Activated T-cell treated with anti-CD3 and anti-CD28 coated beads, Interleukin-2, amount 50 U/mL, for 72 hours (primary cell): ENCODE results near the gene TNC. TPM values are rescaled to one million over a fixed set of nuclear protein-coding genes. Genes with fewer than 3 reads are reported as not detected.
"Not testable (repeated sequence)": the region's sequence is repeated elsewhere in the genome, so short reads cannot be mapped to it uniquely, and the experiment has no call there.

Experiments
- ATAC-seq, 2 donors: fragments of 150-1000 bp; cut with Tn5 transposase; replicated peaks in 1 of 2; 2 replicates each; pipeline ENCODE4 v1.10.0; 2021; ENCODE audit warnings: moderate library complexity in 2 of 2, mild to moderate bottlenecking in 1 of 2
- DNase-seq, 2 donors: peaks; one replicate each; pipeline ENCODE4 v3.0.0; 2021 to 2022; ENCODE audit warnings: mixed read lengths in 1 of 2
- H3K27ac Mint-ChIP-seq: one replicate; pipeline ENCODE4 v1.8.0; 2022; ENCODE audit warnings: mild to moderate bottlenecking, moderate library complexity, mixed read lengths
- H3K27me3 Mint-ChIP-seq: one replicate; pipeline ENCODE4 v1.8.0; 2022; ENCODE audit warnings: low read depth, mixed read lengths
- H3K36me3 Mint-ChIP-seq, 2 donors: one replicate each; pipeline ENCODE4 v1.8.0; 2022; ENCODE audit warnings: mixed read lengths in 2 of 2, mild to moderate bottlenecking in 1 of 2; ENCODE audit not compliant: insufficient read depth in 2 of 2
- H3K4me1 Mint-ChIP-seq: one replicate; pipeline ENCODE4 v1.8.0; 2022; ENCODE audit warnings: low read depth, mixed read lengths
- H3K4me3 Mint-ChIP-seq, 2 donors: one replicate each; pipeline ENCODE4 v1.8.0; 2022; ENCODE audit warnings: mild to moderate bottlenecking in 2 of 2, mixed read lengths in 2 of 2, moderate library complexity in 2 of 2
- H3K9me3 Mint-ChIP-seq, 2 donors: one replicate each; pipeline ENCODE4 v1.8.0; 2022; ENCODE audit warnings: mixed read lengths in 2 of 2
- total RNA-seq, 2 donors: library from RNA; stranded (reverse); gene quantifications; one replicate each; pipeline ENCODE4 v1.2.3, GENCODE V29; 2022

TNC gene
- total RNA-seq, 2 donors from 2014 or later: 3.1 to 4.1 TPM

DNA sequence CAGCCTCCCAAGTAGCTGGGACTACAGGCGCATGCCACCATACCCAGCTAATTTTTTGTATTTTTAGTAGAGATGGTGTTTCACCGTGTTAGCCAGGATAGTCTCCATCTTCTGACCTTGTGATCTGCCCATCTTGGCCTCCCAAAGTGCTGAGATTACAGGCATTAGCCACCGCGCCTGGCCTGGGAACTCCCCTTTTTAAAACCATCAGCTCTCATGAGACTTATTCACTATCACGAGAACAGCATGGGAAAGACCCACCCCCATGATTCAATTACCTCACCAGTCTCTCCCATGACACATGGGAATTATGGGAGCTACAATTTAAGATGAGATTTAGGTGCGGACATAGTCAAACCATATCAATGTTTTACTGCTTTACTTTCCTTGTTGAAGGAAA lies 10.8 kb upstream of the TNC start:
- H3K9me3 Mint-ChIP-seq, H3K4me1 Mint-ChIP-seq, H3K4me3 Mint-ChIP-seq, H3K27ac Mint-ChIP-seq, ATAC-seq, DNase-seq, H3K36me3 Mint-ChIP-seq: not testable (repeated sequence)
- H3K27me3 Mint-ChIP-seq: peaks cover 22% of the 10 kb centered on the region

DNA sequence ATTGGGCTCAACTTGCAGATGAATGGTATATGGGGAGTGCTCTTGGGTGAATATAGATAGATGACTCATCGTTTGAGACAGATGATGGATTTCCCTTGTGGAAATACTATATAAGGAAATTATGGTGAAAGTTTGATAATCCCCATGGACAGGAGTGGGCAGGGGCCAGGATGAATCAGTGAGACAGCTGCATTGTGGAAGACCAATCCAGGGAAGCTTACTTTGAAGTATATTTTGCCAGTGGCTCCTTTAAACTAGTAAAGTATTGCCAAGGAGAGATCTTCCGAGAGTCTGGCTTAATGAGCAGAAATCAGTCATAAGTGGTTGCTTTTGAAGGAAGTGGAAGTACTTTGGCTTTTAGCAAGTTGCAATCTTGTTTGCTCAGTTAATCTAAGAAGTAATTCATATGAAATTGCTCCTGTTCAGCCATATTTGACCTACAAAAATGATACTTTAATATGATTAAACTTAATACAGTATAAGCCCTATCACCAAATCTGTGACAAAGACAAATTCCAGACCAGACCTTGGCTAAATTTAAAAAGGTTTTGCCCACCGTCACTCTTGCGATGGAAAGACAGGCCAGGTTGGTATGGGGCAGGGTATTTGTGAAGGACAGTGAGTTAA lies 9.3 kb upstream of the TNC start:
- Mint-ChIP-seq H3K27ac (no peak overlapping the region), H3K4me3 (no peak overlapping the region), H3K36me3 (peaks cover 4 to 9% of the 10 kb centered on the region in 2 donors), H3K4me1 (no peaks in the 10 kb centered on the region), H3K9me3 (peaks cover 4 to 9% of the 10 kb centered on the region in 2 donors), H3K27me3 (peaks cover 32% of the 10 kb centered on the region)
- DNase-seq: no peak
- ATAC-seq: no peak

DNA sequence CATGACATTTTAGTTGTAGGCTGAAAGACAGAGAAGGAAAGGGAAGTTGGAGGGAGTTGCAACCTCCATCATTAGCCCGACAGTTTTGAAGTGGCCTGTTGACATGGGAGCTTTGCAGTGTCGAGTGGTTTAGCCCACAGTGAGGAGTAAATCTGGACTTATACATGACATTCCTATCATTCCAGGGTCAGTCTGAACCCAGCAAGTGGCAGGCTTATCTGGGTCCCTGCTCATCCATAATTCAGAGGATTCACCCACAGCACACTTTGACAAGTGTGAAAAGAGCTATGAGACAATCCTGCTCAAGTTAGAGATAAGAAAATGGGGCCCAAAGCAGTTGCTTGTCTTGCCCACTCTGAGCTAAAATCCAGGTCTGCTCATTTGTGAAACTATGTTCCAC lies 8.4 kb upstream of the TNC start:
- H3K9me3 Mint-ChIP-seq: peaks cover 4 to 10% of the 10 kb centered on the region in 2 donors
- DNase-seq (no peak), ATAC-seq (no peak)
- no peak overlapping the region for H3K27ac Mint-ChIP-seq
- H3K27me3 Mint-ChIP-seq: peaks cover 41% of the 10 kb centered on the region
- no peak overlapping the region for H3K4me3 Mint-ChIP-seq
- H3K36me3 Mint-ChIP-seq: peaks cover 4 to 9% of the 10 kb centered on the region in 2 donors
- no peaks in the 10 kb centered on the region for H3K4me1 Mint-ChIP-seq

DNA sequence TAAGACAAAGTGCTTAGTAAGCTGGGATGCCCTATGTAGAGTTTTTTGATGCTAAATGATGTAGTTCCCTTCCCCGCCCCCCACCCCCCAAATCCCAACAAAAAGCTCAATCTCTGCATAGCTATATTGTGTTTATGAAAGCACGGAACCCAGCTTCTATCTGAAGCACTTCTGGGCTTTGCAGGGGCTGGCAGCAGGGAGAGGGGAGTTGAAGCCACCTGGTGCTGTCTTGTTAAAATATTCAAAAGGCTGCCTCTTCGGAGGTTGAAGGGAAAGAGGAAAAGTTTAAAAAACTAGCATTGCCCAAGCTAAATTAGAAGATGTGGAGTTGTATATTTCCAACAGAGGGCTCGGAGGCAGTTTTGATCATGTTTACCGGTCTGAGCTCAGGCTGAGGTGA lies 5.0 kb upstream of the TNC start:
- no peak for ATAC-seq
- H3K9me3 Mint-ChIP-seq: peaks cover 4 to 7% of the 10 kb centered on the region in 2 donors
- H3K4me1 Mint-ChIP-seq: peaks cover 5% of the 10 kb centered on the region
- no peak for DNase-seq
- H3K36me3 Mint-ChIP-seq: peaks cover 4 to 9% of the 10 kb centered on the region in 2 donors
- H3K27ac Mint-ChIP-seq: no peak overlapping the region
- H3K4me3 Mint-ChIP-seq: no peak overlapping the region
- peaks cover 63% of the 10 kb centered on the region for H3K27me3 Mint-ChIP-seq

DNA sequence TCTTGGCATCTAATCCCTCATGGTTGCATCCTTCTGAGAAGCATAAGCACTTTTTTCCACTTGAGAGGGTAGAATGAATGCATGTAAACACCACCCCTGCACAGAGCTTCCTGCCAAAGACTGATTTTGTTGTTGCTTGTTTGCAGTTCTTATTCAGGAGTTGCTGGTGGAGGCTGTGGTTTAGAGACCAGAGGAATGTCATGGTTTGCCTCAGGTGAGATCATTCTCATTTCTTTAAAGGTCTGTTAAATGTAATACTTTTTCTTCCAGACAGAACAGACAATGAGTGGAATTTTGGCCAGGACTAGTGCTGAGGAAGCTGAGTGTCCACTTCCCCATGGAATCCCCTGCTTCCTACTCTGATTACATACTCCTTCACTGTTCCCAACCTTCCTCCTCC lies 3.2 kb upstream of the TNC start:
- ATAC-seq: no peak

DNA sequence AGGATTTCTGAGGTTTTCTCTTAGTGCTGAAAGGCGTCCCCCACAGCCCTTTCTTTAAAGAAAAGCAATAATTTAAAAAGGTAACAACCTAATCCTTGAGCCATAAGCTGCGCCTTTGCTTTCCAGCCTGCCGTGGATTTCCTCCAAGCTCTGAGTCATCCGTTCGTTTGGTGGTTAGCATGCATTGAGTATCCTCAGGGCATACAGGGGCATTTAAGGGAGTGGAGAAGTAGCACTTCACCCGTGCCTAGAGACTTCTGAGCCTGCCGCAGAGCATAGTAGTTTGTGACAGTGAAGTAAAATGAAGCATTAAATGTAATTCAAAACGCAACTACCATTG lies 892 bp upstream of the TNC start:
- Mint-ChIP-seq H3K36me3 (no peaks in the 10 kb centered on the region), H3K9me3 (peaks cover 0 to 2% of the 10 kb centered on the region in 2 donors), H3K4me3 (no peak overlapping the region), H3K27me3 (peaks cover 92% of the 10 kb centered on the region), H3K4me1 (peaks cover 8% of the 10 kb centered on the region), H3K27ac (no peak overlapping the region)
- DNase-seq (no peak), ATAC-seq (peak in 1 of 2 donors; percentile 34)

More for the DNA sequence above, 3.2 kb upstream of the TNC start:
- no peak overlapping the region for H3K27ac Mint-ChIP-seq
- peaks cover 79% of the 10 kb centered on the region for H3K27me3 Mint-ChIP-seq
- no peak for DNase-seq
- peaks cover 8% of the 10 kb centered on the region for H3K4me1 Mint-ChIP-seq
- no peak overlapping the region for H3K4me3 Mint-ChIP-seq
- H3K9me3 Mint-ChIP-seq: peaks cover 4 to 7% of the 10 kb centered on the region in 2 donors
- H3K36me3 Mint-ChIP-seq: peaks cover 4 to 8% of the 10 kb centered on the region in 2 donors

DNA sequence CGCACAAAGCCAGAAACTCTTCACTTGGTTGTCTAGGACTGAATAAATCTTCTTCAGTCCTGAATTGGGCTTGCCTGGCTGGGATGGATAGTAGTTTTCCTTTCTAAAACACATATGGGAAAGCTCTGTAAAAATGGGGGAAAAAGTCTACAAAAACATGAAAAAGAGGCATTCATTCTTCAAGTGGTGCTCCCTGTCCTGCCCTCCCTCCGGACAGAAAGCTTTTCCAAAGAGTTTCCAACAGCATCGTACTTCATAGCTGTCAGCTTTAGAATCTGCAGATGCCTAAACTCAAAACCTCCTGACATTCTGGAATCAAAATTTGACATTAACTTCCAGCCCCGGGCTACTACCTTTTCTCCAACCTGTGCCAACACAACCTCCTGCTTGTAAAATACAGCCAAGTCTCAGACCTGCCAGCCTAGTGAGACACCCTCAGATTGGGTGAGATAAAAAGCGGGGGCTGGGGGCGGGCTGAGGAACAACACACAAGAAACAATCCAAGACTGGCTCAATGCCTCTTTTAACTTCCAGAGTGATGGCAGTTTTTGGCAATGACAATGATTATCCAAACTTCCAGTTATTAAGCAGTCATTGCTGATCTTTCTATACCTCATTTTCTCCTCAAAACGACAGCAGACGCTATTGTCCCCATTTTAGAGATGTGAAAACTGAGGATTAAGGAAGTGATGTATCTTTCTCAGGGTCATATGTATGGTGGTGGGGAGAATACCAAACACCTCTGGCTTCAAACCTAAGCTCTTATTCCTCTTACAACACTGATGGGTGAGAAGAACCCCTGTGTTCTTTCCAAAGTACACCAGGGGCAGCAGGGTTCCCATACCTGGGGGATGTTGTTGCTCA lies 1.3 kb downstream of the TNC start:
- Mint-ChIP-seq H3K27ac (no peak overlapping the region), H3K4me3 (no peak overlapping the region), H3K27me3 (peaks cover 81% of the 10 kb centered on the region), H3K9me3 (no peaks in the 10 kb centered on the region), H3K36me3 (no peaks in the 10 kb centered on the region), H3K4me1 (peaks cover 8% of the 10 kb centered on the region)
- ATAC-seq (no peak), DNase-seq (no peak)

DNA sequence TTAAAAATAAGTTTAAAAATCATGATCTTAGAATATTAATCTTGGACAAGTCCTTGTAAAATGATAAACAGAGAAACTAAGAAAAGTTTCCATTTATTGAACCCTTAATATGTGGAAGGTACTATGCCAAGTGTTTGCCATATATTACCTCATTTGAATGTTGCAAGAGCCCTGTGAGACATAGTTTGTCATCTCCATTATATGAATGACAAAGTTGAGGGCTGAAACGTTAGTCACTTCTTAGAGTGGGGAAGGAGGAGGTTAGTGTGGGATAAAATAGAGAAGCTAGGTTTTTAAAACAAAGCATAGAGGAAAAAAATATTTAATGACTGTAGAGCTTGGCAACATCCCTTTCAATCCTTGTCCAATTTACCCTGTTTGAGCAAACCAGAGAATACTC lies 2.0 kb downstream of the TNC start:
- H3K27me3 Mint-ChIP-seq: peaks cover 75% of the 10 kb centered on the region
- no peaks in the 10 kb centered on the region for H3K36me3 Mint-ChIP-seq

DNA sequence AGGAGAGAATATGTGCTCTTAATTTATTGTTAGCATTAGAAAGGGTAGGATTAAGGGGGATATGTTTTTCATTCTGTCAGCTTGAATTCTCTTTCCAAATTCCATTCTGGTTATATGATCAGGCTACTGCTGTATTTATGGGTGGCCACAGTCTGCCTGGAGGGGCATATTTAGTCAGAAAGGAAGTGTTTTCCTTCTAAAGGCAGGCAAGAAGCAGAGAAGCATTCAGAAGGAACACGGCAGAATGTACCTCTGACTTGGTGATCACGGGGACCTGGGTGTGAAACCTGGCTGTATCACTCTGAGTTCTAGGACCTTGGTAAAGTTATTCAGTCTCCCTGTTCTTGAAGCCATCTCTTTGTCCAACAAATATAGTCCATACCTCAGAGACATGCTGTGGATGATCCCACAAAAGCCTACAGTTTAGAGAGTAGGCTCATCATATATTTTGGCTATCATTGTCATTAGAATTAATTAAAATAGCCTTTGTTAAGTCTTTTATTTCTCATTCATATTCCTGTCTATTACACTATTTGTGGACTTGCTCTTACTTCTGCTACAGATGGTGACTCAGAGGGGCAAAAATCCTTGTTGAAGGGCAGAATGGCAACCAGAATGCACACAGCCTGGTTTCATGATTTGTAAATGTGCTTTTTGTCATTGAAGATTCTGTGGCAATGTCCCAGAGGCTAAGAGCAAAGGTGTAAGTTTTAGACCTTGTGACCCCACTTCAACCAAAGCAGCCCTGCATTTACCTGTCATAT lies 2.7 kb downstream of the TNC start:
- ATAC-seq (peak; percentile 22 to 25), DNase-seq (no peak)
- no peak overlapping the region for H3K4me3 Mint-ChIP-seq
- H3K27me3 Mint-ChIP-seq: peaks cover 71% of the 10 kb centered on the region
- H3K4me1 Mint-ChIP-seq: peaks cover 8% of the 10 kb centered on the region
- H3K27ac Mint-ChIP-seq: no peak overlapping the region
- H3K36me3 Mint-ChIP-seq: no peaks in the 10 kb centered on the region
- H3K9me3 Mint-ChIP-seq: no peaks in the 10 kb centered on the region

More for the DNA sequence above, 2.0 kb downstream of the TNC start:
- DNase-seq (no peak), ATAC-seq (peak; percentile 64 to 77)
- H3K4me1 Mint-ChIP-seq: peaks cover 8% of the 10 kb centered on the region
- H3K9me3 Mint-ChIP-seq: no peaks in the 10 kb centered on the region
- no peak overlapping the region for H3K4me3 Mint-ChIP-seq
- H3K27ac Mint-ChIP-seq: no peak overlapping the region

DNA sequence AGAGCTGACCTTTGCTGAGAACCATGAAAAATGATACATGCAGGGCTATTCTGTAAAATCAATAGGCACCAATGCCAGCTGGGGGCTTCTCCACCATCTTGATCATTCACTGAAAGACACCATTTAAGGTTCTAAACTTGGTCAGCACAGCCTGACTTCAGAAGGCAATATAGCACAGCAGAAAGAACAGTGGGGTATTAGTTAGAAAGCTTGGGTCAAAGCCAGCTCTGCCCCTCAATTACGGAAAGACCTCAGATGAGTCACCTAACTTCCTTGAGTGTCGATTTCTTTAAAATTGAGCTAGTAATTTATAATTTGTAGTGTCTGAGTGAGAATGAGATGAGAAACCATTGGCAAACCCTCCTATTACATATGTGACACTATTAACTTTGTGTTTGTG lies 3.4 kb downstream of the TNC start:
- H3K4me1 Mint-ChIP-seq: peaks cover 8% of the 10 kb centered on the region
- H3K4me3 Mint-ChIP-seq: no peak overlapping the region
- H3K27me3 Mint-ChIP-seq: peaks cover 71% of the 10 kb centered on the region
- H3K27ac Mint-ChIP-seq: no peak overlapping the region
- no peak for DNase-seq
- ATAC-seq: no peak
- H3K36me3 Mint-ChIP-seq: peaks cover 0 to 3% of the 10 kb centered on the region in 2 donors
- H3K9me3 Mint-ChIP-seq: no peaks in the 10 kb centered on the region

DNA sequence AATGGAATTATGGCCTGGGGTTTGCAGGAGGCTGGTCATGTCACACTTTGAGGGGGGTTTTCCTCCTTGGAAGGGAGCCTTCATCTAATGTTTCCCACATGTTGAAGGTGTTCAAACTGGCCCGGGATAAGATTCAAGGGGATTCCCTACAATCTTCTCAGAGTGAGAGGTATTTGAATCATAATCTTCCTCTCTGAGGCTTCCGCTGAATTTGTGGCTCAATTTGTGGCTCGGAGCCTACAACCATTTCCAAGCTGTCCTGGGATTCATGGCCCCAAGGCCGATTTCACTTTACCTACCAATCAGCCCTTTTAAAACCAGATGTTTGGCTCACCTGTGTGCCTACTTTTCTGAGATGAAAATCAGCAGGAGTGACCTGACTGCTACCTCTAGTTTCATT lies 3.9 kb downstream of the TNC start:
- Mint-ChIP-seq H3K4me3 (no peak overlapping the region), H3K4me1 (peaks cover 8% of the 10 kb centered on the region), H3K9me3 (no peaks in the 10 kb centered on the region), H3K36me3 (peaks cover 0 to 3% of the 10 kb centered on the region in 2 donors), H3K27ac (no peak overlapping the region), H3K27me3 (peaks cover 70% of the 10 kb centered on the region)
- ATAC-seq: no peak
- DNase-seq: no peak

DNA sequence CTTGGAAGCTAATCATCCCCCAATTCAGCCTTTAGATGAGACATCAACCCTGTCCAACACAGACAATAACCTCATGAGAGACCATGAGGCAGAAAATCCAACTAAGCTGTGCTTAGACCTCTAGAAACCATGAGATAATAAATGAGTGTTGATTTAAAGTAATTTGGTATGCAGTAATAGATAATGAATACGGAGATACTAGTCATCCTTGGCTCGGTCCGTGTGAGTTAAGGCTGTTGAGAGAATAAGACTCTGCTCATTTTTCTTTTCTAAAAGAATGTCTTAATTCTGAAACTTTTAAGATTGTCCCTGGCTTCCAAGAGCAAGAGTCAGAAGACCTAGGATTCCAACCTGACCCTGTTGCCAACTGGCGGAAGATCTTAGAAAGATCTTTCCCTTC lies 6.1 kb downstream of the TNC start:
- ATAC-seq (no peak), DNase-seq (no peak)
- Mint-ChIP-seq H3K4me3 (no peak overlapping the region), H3K9me3 (peaks cover 0 to 5% of the 10 kb centered on the region in 2 donors), H3K36me3 (peaks cover 0 to 3% of the 10 kb centered on the region in 2 donors), H3K27ac (no peak overlapping the region), H3K4me1 (no peaks in the 10 kb centered on the region), H3K27me3 (peaks cover 59% of the 10 kb centered on the region)

DNA sequence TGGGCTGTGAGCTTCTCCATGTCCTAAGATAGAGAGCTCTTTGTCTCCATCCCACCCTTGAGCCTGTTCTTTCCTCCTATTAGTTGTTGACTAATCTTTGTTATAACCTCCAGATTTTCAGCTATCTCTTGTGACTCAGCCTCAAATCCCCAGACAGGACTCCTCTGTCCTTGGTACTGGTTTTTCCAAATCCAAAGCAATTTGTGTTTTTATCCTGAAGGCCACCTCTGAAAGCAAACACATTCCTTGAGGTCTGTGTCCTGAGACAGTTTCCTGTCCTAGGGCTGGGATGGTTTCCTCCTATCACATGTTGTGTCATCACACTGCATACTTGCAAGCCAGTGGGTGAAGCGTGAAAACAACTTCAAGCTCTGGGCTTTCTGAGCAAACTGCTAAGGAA lies 8.5 kb downstream of the TNC start:
- Mint-ChIP-seq H3K36me3 (peaks cover 0 to 3% of the 10 kb centered on the region in 2 donors), H3K9me3 (peaks cover 0 to 5% of the 10 kb centered on the region in 2 donors)

More for the DNA sequence above, 8.5 kb downstream of the TNC start:
- H3K27me3 Mint-ChIP-seq: peaks cover 59% of the 10 kb centered on the region
- ATAC-seq (no peak), DNase-seq (no peak)
- peaks cover 11% of the 10 kb centered on the region for H3K4me1 Mint-ChIP-seq
- no peak overlapping the region for H3K4me3 Mint-ChIP-seq
- H3K27ac Mint-ChIP-seq: no peak overlapping the region
